NCI-H1417 treated with DMSO at 0.1 percent for 48 hours (cell line): ENCODE data around the gene BRAF.
"Not testable (repeated sequence)": the region's sequence is repeated elsewhere in the genome, so short reads cannot be mapped to it uniquely, and the experiment has no call there.

Source experiments
- DNase-seq: peaks from one replicate; lab custom pipeline; 2025; lab: John Stamatoyannopoulos, UW

Gene BRAF

DNA sequence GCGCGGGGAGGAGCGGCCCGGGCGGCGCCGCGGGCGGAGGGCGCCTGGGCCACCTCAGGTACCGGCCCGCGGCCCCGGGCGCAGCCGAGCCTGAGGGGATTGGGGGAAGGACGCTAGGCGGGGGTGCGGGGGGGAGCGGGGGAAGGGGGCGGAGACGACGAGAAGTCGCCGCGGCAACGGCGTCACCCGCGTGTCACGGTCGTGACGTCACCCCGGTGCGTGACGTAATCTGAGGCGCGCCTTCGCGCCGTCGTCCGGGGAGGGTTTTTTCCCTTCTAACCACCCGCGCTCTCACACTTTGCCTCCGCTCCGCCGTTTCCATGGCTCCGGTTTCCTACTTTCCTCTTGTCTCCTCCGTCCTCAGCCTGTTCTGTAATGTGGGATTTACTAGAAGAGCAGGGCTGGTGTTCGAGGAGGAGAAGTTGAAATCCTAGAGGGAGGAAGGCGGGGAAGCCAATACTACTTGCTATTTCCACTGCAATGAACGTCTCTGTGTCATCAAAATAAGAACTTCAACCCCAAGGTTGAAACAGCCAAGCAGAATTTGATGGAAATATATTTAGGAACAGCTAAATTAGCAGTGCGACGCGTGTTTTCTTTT, at the start of gene BRAF:
BRAF (minus strand) TSS at position 109 of the 601 bp plus-strand sequence. CDS start 226 bp downstream, outside the sequence.
- DNase-seq: peak; percentile 43

DNA sequence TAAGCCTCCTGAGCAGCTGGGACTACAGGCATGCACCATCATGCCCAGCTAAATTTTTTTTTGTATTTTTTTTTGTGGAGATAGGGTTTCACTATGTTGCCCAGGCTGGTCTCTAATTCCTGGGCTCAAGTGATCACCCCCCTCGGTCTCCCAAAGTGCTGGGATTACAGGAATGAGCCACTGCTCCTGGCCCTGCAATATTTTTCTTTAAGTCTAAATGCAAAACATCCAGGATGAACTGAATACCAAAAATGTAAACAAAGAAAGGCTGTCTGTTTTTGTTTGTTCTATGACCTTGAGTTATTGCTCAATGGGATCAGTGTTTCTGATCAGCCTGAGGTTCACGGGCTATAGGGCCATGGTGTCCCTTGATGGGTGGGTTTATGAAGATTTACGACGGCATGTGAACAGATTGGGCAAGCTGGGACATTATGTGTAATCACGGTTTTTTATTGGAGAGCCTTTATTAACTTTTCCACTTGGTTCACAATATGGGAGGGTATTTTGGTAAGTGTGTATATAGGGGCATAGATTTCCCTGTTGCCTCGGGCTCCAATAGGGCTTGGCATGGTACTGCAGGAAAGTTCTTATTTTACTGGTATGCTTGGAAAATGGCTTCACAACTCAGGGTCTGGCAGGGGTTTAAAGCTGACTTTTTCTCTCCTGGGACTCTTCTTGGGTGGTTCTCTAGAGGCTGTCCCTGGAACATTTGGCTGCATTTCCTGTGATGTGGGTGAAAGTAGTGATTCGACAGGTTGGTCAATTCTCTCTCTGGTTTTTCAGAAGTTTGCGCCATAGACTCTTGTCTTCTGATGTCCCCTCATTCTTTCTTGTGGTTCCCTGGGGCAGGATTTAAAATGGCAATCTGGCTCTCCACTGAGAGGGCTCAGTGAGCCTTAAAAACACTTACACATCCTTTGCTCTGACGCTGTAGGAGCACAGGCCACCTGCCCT, 48.4 kb upstream of the BRAF start:
- DNase-seq: no peak

DNA sequence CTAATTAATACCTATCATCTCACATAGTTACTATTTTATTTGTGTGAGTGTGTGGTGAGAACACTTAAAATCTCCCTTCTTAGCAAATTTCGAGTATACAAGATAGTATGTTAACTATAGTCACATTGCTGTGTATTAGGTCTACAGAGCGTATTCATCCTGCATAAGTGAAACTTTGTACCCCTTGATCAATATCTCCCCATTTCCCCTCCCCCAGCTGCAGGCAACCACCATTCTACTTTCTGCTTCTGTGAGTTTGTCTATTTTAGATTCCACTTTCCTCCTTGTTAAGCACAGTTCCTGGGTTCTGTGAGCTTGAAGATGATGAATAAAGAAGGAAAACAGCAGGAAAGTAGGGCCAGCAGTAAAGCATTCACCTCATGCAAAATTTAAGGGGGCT, 47.6 kb upstream of the BRAF start:
- no peak for DNase-seq

DNA sequence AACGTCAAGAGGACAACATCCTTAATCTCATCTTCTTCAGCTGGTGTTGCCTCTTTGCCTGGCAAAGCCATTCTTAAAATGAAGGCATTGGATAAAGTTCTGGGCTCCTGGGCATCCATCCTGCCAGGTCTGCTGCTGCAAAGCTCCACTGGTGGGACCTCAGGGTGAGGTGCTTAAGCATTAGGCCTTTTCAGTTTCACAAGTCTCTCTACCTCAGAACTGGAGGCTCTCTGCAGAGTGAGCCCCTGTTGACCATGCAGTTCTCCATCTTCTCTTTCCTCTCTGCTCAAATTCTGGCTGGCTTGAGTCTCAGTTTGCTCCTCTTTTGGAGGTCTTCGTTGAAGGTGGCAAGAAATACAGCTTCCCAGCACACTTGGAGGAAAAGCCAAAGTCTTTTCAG, 42.7 kb upstream of the BRAF start:
- no peak for DNase-seq

DNA sequence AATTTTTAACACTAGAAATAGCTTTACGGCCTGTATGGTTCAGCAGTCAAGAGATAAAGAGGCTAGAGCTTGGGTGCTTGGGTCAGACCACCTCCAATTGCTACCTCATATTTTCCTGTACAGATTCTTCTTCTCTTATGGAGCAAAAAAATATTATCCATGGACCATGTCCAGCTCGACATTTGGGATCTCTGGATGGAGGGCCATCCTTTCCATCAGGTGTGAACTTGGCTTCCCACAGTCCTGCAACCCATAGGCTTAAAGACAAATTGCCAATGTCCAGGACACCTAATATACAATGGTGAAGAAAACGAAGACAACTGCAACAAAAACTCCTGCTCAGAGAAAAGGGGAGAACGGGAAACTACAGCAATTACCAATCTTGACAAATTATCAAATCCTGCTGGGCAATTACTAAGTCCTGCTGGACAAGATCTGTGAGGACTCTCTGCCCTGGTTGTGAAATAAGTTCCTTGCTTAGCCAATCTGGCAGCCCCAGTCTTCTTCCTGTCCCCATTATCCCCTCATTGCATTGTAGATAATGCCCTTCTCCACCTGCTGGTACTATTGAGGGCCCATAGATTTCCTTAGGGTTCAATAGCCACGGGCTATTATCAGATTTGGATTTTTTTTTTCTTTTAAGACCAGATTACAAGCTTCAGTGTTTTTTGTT, 42.0 kb upstream of the BRAF start:
- DNase-seq: no peak

DNA sequence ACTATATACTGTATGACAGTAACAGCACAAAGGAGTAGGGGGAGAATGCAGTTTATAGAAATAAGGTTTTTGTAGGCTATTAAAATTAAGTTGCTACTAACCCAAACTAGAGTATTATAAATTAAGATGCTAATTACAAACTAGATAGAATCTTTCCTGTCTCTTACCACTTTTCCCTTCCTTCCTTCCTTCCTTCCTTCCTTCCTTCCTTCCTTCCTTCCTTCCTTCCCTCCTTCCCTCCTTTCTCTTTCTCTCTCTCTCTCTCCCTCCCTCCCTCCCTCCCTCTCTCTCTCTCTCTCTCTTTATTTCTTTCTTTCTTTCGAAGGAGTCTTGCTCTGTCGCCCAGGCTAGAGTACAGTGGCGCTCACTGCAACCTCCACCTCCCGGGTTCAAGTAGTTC, 36.4 kb upstream of the BRAF start:
- no peak for DNase-seq

DNA sequence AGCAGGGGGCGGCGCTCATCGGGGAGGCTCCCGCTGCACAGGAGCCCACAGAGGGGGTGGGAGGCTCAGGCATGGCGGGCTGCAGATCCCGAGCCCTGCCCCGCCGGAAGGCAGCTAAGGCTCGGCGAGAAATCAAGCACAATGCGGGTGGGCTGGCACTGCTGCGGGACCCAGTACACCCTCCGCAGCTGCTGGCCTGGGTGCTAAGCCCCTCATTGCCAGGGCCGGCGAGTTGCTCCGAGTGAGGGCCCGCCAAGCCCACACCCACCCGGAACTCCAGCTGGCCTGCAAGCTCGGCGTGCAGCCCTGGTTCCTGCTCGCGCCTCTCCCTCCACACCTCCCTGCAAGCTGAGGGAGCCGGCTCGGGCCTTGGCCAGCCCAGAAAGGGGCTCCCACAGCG, 32.3 kb upstream of the BRAF start:
- DNase-seq: not testable (repeated sequence)

DNA sequence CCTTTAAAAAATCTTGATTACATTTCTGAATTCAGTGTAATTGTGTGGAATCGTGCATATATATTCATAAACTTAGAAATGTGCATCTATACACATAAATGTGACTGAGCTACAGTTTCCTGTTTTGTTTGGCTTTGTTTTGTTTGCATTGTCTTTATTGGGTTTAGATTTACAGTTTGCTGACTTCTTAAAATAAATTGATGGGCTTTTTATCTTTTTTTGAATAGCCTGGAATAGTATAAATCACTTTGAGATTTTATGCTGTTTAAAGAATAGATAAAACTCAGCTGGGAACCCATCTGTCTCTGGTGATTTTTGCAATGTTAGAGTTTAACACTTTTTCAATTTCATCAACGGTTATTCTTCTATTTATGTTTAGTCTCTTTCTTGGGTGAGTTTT, 21.2 kb upstream of the BRAF start:
- DNase-seq: no peak

DNA sequence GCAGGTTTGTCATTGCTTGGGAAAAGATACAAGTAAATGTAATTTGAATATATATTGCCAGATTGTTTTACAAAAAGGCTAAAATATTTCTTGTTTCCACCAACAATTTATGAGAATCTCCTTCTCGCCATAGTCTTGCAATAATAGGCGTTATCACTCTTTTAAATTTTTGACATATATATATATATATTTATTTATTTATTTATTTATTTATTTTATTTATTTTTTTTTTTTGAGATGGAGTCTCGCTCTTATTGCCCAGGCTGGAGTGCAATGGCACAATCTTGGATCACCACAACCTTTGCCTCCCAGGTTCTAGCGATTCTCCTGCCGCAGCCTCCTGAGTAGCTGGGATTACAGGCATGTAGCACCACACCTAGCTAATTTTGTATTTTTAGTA, 17.5 kb upstream of the BRAF start:
- DNase-seq: not testable (repeated sequence)

DNA sequence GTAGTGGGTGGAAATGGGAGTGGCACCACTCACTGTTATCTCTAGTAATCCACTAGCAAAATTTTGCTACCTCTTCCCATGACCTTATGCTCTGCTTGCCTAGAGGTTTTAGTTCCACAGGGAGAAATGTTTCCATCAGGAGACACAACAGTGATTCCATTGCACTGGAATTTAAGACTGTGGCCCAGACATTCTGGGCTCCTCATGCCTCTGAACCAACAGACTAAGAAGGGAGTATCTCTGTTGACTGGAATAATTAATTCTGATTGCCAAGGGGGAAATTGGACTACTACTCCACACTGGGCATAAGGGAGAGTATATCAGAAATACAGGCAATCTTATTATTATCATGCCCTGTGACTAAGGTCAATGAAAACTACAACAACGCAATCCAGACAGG, 16.2 kb upstream of the BRAF start:
- DNase-seq: no peak

DNA sequence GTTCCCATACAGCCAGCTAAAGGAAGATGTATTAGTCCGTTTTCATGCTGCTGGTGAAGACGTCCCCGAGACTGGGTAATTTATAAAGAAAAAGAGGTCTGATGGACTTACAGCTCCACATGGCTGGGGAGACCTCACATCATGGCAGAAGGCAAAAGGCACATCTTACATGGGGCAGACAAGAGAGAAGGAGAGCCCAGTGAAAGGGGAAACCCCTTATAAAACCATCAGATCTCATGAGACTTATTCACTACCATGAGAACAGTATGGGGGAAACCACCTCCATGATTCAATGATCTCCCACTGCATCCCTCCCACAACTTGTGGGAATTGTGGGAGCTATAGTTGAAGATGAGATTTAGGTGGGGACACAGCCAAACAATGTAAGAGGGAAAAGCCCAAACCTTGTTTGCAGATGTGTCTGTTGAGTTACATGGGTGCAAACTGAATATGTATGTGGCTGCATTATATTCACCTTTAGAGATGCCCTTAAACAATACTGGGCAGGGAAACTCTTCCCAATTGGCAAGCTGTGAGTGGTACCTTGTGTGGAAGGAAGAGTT, 13.1 kb upstream of the BRAF start:
- no peak for DNase-seq

DNA sequence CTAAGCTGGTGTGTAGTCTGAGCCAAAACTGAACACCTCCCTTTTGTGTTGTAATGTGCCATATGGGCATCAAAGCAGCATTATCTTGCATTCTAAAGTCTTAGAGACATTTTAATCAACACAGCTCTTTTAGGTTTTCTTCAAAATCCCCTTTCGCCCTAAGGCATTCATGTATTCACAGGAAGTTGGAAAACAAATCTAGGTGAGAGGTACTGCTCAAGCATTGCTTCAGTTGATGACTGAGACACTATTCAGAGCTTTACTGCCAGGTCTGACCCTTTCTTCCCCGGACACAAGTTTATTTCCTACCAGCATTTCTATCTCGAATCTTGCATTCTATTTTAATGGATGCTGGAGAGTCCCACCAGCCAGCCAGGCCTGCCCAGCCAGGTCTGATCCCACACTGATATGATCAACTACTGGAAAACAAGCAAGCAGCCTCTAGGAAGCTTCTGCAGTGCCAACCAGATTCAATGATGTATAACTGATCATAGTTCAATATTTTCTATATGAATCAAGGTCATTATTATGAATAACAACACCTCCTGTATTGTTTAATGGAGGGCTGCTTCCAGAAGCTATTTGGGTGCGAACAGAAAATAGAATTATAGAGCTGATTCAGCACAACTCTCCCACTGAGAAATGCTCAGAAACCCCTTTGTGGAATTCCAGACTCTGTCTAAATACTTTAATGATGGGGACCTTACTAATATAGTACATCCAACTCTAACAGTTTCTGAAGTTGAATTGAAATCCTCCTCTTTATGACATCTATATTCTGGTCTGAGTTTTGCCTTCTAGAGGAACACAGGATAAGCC, 4.0 kb upstream of the BRAF start:
- DNase-seq: no peak

DNA sequence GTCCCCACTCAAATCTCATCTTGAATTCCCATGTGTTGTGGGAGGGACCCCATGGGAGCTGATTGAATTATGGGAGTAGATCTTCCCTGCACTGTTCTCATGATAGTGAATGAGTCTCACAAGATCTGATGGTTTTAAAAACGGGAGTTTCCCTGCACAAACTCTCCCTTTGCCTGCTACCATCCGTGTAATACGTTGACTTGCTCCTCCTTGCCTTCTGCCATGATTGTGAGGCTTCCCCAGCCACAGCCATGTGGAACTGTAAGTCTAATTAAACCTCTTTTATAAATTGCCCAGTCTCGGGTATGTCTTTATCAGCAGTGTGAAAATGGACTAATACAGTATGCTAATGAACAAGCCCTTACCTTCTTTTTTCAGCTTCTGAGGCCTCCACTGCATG, 3.2 kb upstream of the BRAF start:
- DNase-seq: not testable (repeated sequence)

DNA sequence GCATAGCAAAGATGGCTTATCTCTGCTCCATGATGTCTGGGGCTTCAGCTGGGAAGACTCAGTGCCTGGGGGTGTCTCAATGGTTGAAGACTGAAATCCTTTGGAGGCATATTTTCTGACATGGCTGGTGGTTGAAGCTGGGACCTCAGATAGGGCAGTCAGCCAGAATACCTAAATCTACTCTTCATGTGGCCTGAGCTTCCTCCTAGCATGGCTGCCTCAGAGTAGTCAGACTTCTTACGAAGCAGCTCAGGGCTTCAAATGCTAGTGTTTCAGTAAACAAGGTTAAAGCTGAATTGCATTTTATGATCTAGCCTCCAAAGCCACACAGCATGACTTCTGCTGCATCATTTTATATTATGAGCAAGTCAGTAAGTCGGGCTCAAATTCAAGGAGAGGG, 2.6 kb upstream of the BRAF start:
- no peak for DNase-seq

DNA sequence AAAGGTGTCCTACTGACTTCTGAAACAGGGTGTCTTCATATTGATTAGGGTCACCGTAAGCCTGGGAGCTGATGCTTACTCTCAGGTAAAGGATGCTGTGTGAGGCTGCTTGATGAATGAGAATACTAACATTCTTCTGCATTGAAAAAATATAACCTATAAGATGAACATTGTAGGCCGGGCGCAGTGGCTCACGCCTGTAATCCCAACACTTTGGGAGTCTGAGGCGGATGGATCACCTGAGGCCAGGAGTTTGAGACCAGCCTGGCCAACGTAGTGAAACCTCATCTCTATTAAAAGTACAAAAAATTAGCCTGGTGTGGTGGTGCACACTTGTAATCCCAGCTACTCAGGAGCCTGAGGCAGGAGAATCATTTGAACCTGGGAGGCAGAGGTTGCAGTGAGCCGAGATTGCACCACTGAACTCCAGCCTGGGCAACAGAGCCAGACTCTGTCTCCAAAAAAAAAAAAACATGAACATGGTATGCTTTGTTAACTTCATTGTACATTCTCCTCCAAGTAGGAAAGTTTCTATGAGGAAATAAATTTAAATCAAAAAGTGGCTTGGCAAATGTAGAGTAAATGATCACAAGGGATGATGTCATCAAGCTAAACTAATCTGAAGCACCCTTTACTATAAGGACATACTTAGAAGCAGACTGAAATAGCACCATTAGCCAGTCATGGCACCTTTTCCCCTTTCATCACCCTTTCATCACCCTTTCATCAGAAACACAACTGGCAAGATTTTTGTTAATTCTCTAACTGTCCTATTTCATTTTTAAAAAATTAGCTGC, 1.5 kb upstream of the BRAF start:
- DNase-seq: no peak

DNA sequence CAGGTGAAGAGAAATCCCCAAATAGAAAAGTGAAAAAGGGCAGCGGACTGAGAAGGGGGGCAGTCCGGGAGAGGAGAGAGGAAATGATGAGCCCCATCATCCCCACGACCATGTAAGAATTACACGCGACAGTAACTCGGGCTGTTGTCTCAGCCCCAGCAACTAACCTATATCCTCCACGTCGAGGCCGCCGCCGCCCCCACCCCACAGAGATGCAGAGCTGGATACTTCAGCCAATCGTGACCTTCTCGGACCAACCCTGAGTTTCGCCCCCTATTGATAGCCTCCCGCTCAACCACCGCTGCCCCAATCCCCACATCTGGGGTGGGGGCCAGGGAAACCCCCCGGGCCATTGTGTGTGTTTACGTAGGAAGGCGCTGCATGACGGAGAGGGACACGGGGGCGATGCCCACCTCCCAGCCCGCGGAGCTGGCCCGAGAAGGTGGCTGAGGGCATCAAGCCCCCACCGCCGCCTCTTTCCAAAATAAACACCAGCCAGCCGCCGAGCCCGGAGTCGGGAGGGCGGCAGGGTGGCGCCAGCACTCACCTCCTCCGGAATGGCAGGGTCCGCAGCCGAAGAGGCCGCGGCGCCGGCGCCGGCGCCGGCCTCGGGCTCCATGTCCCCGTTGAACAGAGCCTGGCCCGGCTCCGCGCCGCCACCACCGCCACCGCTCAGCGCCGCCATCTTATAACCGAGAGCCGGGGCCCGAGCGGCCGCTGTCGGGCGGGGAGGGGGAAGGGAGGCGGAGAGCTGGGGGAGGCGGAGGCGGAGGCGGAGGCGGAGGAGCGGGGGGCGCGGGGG, 509 bp downstream of the BRAF start:
- peak; percentile 27 for DNase-seq

DNA sequence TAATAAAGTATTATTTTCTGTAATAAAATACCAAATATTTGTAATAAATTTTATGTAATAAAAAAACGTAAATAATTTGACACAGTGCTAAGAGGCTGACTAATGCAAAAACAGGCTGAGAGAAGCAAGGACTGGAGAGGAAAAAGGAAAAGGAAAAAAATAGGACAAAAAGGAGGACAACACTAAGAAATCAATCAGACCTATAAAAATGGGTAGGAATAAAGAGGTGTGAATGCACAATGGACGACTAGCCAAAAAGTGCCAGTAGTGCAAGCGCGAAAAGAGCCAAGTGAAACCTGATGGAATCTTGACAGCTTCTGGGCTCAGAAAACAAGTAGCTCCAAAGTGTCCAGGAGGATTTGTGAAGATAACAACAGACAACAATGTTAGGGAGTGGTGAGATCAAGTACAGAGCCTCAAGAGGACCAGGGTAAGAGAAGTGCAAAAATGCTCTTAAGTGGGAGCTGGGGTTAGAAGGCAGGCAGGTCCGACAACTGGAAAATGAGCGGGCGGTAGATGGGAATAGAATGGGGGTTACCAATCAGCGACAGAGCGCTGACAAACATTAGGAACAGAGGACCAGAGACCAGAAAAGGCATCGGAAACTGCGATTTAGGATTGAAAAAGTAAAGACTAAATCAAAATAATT, 1.2 kb downstream of the BRAF start:
- DNase-seq: no peak

DNA sequence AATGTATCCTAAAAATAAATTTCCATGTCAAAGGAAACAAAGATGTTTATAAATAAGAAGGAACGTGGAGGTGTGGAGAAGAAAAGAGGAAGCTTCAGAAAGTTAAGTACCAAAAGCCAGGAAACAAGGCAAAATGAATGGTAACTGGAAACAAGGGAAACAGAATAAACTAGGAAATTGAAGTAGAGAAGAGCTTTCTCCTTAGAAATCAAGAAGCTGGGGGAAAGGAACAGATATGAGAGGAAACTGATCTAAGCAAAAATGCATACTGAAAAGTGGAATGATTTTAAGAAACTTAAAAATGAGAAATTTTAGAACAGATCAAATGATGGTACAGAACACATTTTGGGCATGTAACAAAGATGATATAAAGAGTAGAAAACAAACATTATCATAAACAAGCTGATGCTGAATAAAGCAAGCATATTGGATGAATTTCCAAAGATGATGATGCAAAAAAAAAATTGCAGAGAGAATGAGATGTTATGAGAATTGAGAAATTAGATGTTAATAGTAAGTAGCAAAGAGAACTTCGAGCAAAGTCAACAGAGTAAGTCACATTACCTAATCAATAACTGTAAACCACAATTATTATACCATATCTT, 1.9 kb downstream of the BRAF start:
- no peak for DNase-seq

DNA sequence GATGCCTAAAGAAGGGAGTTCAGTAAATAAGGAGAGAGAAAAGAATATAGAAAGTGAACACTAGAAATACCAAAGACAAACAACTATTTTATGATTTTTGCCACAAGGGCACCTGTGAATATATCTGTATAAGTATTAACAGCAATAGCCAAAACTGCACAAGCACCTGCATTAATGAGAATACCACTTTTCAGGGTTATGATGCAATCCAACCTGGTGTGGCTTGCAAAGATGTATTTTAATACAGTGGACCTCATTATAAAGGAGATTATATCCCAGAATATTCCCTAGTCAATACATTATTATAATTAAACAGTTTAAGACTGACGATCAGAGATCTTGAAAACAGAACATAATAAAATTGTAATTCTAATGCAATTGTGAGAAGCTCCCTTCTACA, 4.0 kb downstream of the BRAF start:
- no peak for DNase-seq
